Measurements from ENCODE around the gene KRTAP9-7. TPM values are rescaled to one million over a fixed set of nuclear protein-coding genes. Genes with fewer than 3 reads are reported as not detected.
A peak's percentile ranks its signal among the peaks of the same experiment; 100 is the strongest.

The KRTAP9-7 gene
- total RNA-seq, 2 experiments from 2014 or later = not detected

DNA sequence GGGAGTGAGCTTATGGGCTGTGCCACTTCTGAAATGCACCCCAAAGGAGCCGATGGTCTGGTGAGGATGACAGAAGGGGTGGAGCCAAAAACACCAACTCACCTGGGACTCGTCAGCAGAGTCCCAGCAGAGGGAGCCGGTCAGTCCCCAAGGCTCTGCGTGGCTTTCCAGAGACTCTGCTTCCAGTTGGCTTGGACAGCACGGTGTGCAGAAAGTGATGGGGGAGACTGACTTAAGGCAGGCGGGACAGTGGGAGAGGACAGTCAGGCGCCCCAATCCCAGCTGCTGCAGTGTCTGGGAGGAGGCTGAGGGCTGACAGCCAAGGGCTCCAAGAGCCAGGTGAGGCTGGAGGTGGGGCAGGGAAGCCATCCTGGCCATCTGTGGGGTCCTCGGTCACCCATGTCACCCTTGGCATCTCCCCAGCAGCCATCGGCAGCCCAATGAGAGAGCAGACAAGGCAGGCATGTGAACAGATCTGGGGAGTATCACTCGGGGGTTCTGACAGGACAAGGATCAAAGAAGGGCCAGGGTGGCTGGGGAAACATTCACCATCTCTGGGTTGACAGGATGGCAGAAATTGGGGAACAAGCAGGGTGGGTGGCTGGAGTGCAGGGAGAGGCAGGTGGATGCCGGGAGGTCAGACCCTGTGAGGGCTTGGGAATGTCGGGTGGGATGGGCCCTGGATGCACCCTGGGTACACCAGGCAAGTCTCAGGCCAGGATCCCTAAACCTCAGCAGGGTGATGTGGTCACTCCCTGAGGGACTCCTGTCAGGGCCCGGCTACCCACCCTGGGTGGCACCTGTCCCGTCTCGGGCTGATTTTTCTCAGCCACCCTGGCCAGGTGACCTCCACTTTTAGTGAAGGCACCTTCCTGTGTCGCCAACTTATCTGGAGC, 48.9 kb downstream of the KRTAP9-7 start:
- peaks cover 7% of the 10 kb centered on the region for H3K9me3 Mint-ChIP-seq
- intact Hi-C loops (cut with DNase I, micrococcal nuclease) = loop anchor here (5.0 to 10.0 kb wide), 9 partner anchors 92 to 522 kb away; partner anchors contain the start of genes KRTAP4-12 (in 1 of the 2), KRTAP4-16 (in 1 of the 2) and KRTAP9-3 (in 1 of the 2)
- H3K36me3 ChIP-seq (ENCODE audit: insufficient read depth, low read length) = no peaks in the 10 kb centered on the region
- H3K4me3 Mint-ChIP-seq = no peak overlapping the region
- peak overlapping the region; percentile 81 for H3K27ac Mint-ChIP-seq
- peaks cover 75% of the 10 kb centered on the region for H3K4me1 ChIP-seq (ENCODE audit: insufficient read depth, low read length)
- TF ChIP-seq, protein P1, sequence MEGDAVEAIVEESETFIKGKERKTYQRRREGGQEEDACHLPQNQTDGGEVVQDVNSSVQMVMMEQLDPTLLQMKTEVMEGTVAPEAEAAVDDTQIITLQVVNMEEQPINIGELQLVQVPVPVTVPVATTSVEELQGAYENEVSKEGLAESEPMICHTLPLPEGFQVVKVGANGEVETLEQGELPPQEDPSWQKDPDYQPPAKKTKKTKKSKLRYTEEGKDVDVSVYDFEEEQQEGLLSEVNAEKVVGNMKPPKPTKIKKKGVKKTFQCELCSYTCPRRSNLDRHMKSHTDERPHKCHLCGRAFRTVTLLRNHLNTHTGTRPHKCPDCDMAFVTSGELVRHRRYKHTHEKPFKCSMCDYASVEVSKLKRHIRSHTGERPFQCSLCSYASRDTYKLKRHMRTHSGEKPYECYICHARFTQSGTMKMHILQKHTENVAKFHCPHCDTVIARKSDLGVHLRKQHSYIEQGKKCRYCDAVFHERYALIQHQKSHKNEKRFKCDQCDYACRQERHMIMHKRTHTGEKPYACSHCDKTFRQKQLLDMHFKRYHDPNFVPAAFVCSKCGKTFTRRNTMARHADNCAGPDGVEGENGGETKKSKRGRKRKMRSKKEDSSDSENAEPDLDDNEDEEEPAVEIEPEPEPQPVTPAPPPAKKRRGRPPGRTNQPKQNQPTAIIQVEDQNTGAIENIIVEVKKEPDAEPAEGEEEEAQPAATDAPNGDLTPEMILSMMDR (IDR thresholded peaks at IDR 0.05) = peak; percentile 34
- DNase-seq (peak in 6 of 14 experiments; percentile 16 to 62 (median 44)), ATAC-seq (ENCODE audit: poor library complexity) (no peak)
- H3K4me1 Mint-ChIP-seq (ENCODE audit: low read depth) = peaks cover 69% of the 10 kb centered on the region
- no peaks in the 10 kb centered on the region for H3K27me3 ChIP-seq (ENCODE audit: control insufficient read depth in 1 of 2, insufficient read depth in 2 of 2, low read length in 2 of 2)
- H3K9me3 ChIP-seq (ENCODE audit: control insufficient read depth in 1 of 2, insufficient read depth in 1 of 2, low read length in 2 of 2) = no peaks in the 10 kb centered on the region
- ChIA-PET CTCF (interaction anchor here (3.4 kb wide), 1 partner anchor 16 kb away, joined by 23 read pairs; the partner anchor contains the start of gene KRTAP16-1), POLR2A (no interaction called here)
- H3K36me3 Mint-ChIP-seq (ENCODE audit: low read depth) = no peaks in the 10 kb centered on the region
- no peak overlapping the region for H3K27ac ChIP-seq (ENCODE audit: low read depth in 1 of 2, low read length in 2 of 2)
- no peaks in the 10 kb centered on the region for H3K27me3 Mint-ChIP-seq
- H3K4me3 ChIP-seq (ENCODE audit: low read length) = no peak overlapping the region

DNA sequence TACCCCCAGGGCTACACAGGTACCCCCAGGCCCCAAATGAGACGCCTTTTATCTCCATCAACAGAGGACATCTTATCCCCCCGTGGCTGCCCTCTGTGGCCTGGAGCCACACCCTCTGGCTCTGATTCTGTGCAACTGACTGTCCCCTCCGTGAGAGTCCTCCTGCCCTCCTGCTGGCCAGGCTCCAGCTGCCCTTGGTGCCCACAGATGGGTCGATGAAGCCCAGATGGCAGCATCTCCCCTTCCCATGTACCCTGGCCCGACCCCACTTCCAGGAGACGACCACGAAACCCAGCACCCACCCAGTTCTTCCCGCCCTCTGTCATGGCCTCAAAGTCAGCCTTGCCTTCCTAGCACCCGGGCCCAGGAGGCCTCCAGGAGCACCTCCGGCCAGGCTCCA, 49.6 kb downstream of the KRTAP9-7 start:
- no peak overlapping the region for H3K4me3 ChIP-seq (ENCODE audit: low read length)
- ChIA-PET CTCF (no interaction called here), POLR2A (no interaction called here)
- Mint-ChIP-seq H3K4me1 (ENCODE audit: low read depth) (peaks cover 69% of the 10 kb centered on the region), H3K9me3 (no peaks in the 10 kb centered on the region), H3K36me3 (ENCODE audit: low read depth) (no peaks in the 10 kb centered on the region), H3K4me3 (no peak overlapping the region), H3K27ac (no peak overlapping the region), H3K27me3 (no peaks in the 10 kb centered on the region)
- H3K4me1 ChIP-seq (ENCODE audit: insufficient read depth, low read length) = peaks cover 76% of the 10 kb centered on the region
- H3K36me3 ChIP-seq (ENCODE audit: insufficient read depth, low read length) = no peaks in the 10 kb centered on the region
- no peak overlapping the region for H3K27ac ChIP-seq (ENCODE audit: low read depth in 1 of 2, low read length in 2 of 2)
- no peaks in the 10 kb centered on the region for H3K9me3 ChIP-seq (ENCODE audit: control insufficient read depth in 1 of 2, insufficient read depth in 1 of 2, low read length in 2 of 2)
- DNase-seq (no peak), ATAC-seq (ENCODE audit: poor library complexity) (no peak)
- intact Hi-C loops (cut with DNase I, micrococcal nuclease) = loop anchor here in 1 of 2 experiments (5.0 to 10.0 kb wide), 2 partner anchors 170 to 222 kb away; no protein-coding TSS in a partner anchor
- H3K27me3 ChIP-seq (ENCODE audit: control insufficient read depth in 1 of 2, insufficient read depth in 2 of 2, low read length in 2 of 2) = no peaks in the 10 kb centered on the region
- TF ChIP-seq, protein P1 (IDR thresholded peaks at IDR 0.05) = no peak

DNA sequence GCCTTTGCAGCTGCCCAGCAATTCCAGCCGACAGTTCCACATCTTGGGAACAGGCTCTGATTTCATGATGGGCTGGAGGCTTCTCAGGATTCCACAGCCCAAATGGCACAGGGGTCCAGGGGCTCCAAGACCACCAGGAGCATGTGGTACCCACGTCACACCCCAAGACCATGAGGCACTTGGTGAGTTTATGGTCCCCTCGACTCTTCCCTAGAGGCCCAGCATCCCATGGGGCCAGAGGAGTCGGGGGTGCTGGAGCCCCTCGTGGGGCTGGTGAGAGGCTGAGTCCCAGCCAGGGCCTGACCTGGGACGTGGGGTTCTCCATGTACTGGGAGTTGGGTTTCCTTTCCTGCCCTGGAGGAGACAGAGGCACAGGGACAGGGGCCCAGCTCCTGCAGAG, 50.1 kb downstream of the KRTAP9-7 start:
- peaks cover 76% of the 10 kb centered on the region for H3K4me1 ChIP-seq (ENCODE audit: insufficient read depth, low read length)
- no peaks in the 10 kb centered on the region for H3K36me3 ChIP-seq (ENCODE audit: insufficient read depth, low read length)
- H3K27ac ChIP-seq (ENCODE audit: low read depth in 1 of 2, low read length in 2 of 2) = no peak overlapping the region
- Mint-ChIP-seq H3K27me3 (no peaks in the 10 kb centered on the region), H3K9me3 (no peaks in the 10 kb centered on the region), H3K4me1 (ENCODE audit: low read depth) (peaks cover 67% of the 10 kb centered on the region), H3K4me3 (no peak overlapping the region), H3K36me3 (ENCODE audit: low read depth) (no peaks in the 10 kb centered on the region), H3K27ac (peak overlapping the region; percentile 74)
- ChIA-PET POLR2A (no interaction called here), CTCF (no interaction called here)
- DNase-seq = no peak
- ATAC-seq (ENCODE audit: poor library complexity) = no peak
- no peaks in the 10 kb centered on the region for H3K9me3 ChIP-seq (ENCODE audit: control insufficient read depth in 1 of 2, insufficient read depth in 1 of 2, low read length in 2 of 2)
- no peak overlapping the region for H3K4me3 ChIP-seq (ENCODE audit: low read length)
- TF ChIP-seq, protein P1 (IDR thresholded peaks at IDR 0.05) = no peak
- intact Hi-C loops (cut with DNase I, micrococcal nuclease) = loop anchor here in 1 of 2 experiments (5.0 to 10.0 kb wide), 2 partner anchors 169 to 222 kb away; no protein-coding TSS in a partner anchor
- no peaks in the 10 kb centered on the region for H3K27me3 ChIP-seq (ENCODE audit: control insufficient read depth in 1 of 2, insufficient read depth in 2 of 2, low read length in 2 of 2)

Other genes with a start within 250 kb of the KRTAP9-7 start
- not detected for gene KRTAP1-5, start 248.5 kb upstream of the KRTAP9-7 start, total RNA-seq
- not detected for gene KRTAP1-4, start 245.5 kb upstream of the KRTAP9-7 start, total RNA-seq
- not detected for gene KRTAP1-3, start 240.8 kb upstream of the KRTAP9-7 start, total RNA-seq
- gene KRTAP1-1, start 234.2 kb upstream of the KRTAP9-7 start, total RNA-seq = not detected
- gene KRTAP2-1, start 228.4 kb upstream of the KRTAP9-7 start, total RNA-seq = not detected
- gene KRTAP2-2, start 220.5 kb upstream of the KRTAP9-7 start, total RNA-seq = not detected
- gene KRTAP2-3, start 215.6 kb upstream of the KRTAP9-7 start, total RNA-seq = not detected
- gene KRTAP2-4, start 209.8 kb upstream of the KRTAP9-7 start, total RNA-seq = not detected
- not detected for gene KRTAP4-7, start 191.5 kb upstream of the KRTAP9-7 start, total RNA-seq
- not detected for gene KRTAP4-8, start 177.6 kb upstream of the KRTAP9-7 start, total RNA-seq
- gene KRTAP4-16, start 173.5 kb upstream of the KRTAP9-7 start, total RNA-seq = not detected
- not detected for gene KRTAP4-9, start 170.3 kb upstream of the KRTAP9-7 start, total RNA-seq
- not detected for gene KRTAP4-11, start 157.3 kb upstream of the KRTAP9-7 start, total RNA-seq
- gene KRTAP4-12, start 151.5 kb upstream of the KRTAP9-7 start, total RNA-seq = not detected
- not detected for gene KRTAP4-6, start 135.2 kb upstream of the KRTAP9-7 start, total RNA-seq
- gene KRTAP4-5, start 125.9 kb upstream of the KRTAP9-7 start, total RNA-seq = not detected
- gene KRTAP4-4, start 115.0 kb upstream of the KRTAP9-7 start, total RNA-seq = not detected
- not detected for gene KRTAP4-3, start 107.5 kb upstream of the KRTAP9-7 start, total RNA-seq
- gene KRTAP4-2, start 97.5 kb upstream of the KRTAP9-7 start, total RNA-seq = not detected
- gene KRTAP4-1, start 90.8 kb upstream of the KRTAP9-7 start, total RNA-seq = not detected
- gene KRTAP9-1, start 85.8 kb upstream of the KRTAP9-7 start, total RNA-seq = not detected
- not detected for gene KRTAP9-2, start 49.0 kb upstream of the KRTAP9-7 start, total RNA-seq
- not detected for gene KRTAP9-3, start 43.2 kb upstream of the KRTAP9-7 start, total RNA-seq
- gene KRTAP9-8, start 37.7 kb upstream of the KRTAP9-7 start, total RNA-seq = not detected
- not detected for gene KRTAP9-4, start 26.0 kb upstream of the KRTAP9-7 start, total RNA-seq
- gene KRTAP9-9, start 20.3 kb upstream of the KRTAP9-7 start, total RNA-seq = not detected
- gene KRTAP9-6, start 10.3 kb upstream of the KRTAP9-7 start, total RNA-seq = not detected
- not detected for gene KRTAP29-1, start 27.2 kb downstream of the KRTAP9-7 start, total RNA-seq
- 1 to 10 TPM; 1.0 to 1.1 TPM for gene KRTAP16-1, start 33.6 kb downstream of the KRTAP9-7 start, total RNA-seq
- not detected for gene KRTAP17-1, start 40.0 kb downstream of the KRTAP9-7 start, total RNA-seq
- gene KRT33A, start 75.1 kb downstream of the KRTAP9-7 start, total RNA-seq = not detected
- gene KRT33B, start 94.1 kb downstream of the KRTAP9-7 start, total RNA-seq = not detected
- not detected for gene KRT34, start 106.6 kb downstream of the KRTAP9-7 start, total RNA-seq
- gene KRT31, start 121.9 kb downstream of the KRTAP9-7 start, total RNA-seq = not detected
- not detected for gene KRT37, start 148.9 kb downstream of the KRTAP9-7 start, total RNA-seq
- not detected for gene KRT38, start 165.3 kb downstream of the KRTAP9-7 start, total RNA-seq
- gene KRT32, start 191.7 kb downstream of the KRTAP9-7 start, total RNA-seq = not detected
- not detected for gene KRT35, start 205.5 kb downstream of the KRTAP9-7 start, total RNA-seq
- gene KRT36, start 214.2 kb downstream of the KRTAP9-7 start, total RNA-seq = not detected
- gene KRT13, start 229.9 kb downstream of the KRTAP9-7 start, total RNA-seq = not detected
- not detected for gene KRT15, start 243.2 kb downstream of the KRTAP9-7 start, total RNA-seq